Neural crest cell (in vitro differentiated cells): ENCODE data around the gene NCAPG2. TPM values are rescaled to one million over a fixed set of nuclear protein-coding genes. Genes with fewer than 3 reads are reported as not detected.

Source experiments
- DNase-seq: peaks from one replicate; pipeline ENCODE4 v3.0.0; 2021; ENCODE audit warnings: low read depth, mixed read lengths, low spot score
- H3K27ac Mint-ChIP-seq: one replicate; pipeline ENCODE4 v1.8.0; 2021; ENCODE audit warnings: mild to moderate bottlenecking, mixed read lengths; ENCODE audit not compliant: unreplicated experiment
- H3K27me3 Mint-ChIP-seq: 2 replicates; pipeline ENCODE4 v1.8.0; 2021; ENCODE audit warnings: low read depth, mild to moderate bottlenecking, mixed read lengths
- H3K36me3 Mint-ChIP-seq: 2 replicates; pipeline ENCODE4 v1.8.0; 2021; ENCODE audit warnings: low read depth, mild to moderate bottlenecking, mixed read lengths
- H3K4me1 Mint-ChIP-seq: 2 replicates; pipeline ENCODE4 v1.8.0; 2021; ENCODE audit warnings: mixed read lengths
- H3K4me3 Mint-ChIP-seq: one replicate; pipeline ENCODE4 v1.8.0; 2021; ENCODE audit warnings: mild to moderate bottlenecking, mixed read lengths
- H3K9me3 Mint-ChIP-seq: 2 replicates; pipeline ENCODE4 v1.8.0; 2021; ENCODE audit warnings: mixed read lengths
- CTCF ChIP-seq: fragments of 200-600 bp; sonication (generic); conservative IDR thresholded peaks from 2 replicates; pipeline ENCODE4 v1.5.0; 2021; ENCODE audit warnings: antibody characterized with exemption, mild to moderate bottlenecking
- total RNA-seq: library from RNA; stranded (reverse); gene quantifications from 2 replicates; pipeline ENCODE4 v1.2.1, GENCODE V29; 2021

Gene NCAPG2
- total RNA-seq, 1 donor from 2014 or later = 84.9 TPM

GRCh38 chr7:158734861-158735260 is 30.3 kb upstream of the NCAPG2 start:
- H3K27me3 Mint-ChIP-seq = no peaks in the 10 kb centered on the region
- TF ChIP-seq CTCF = no peak
- no peak overlapping the region for H3K4me3 Mint-ChIP-seq
- H3K4me1 Mint-ChIP-seq = peaks cover 15% of the 10 kb centered on the region
- peak overlapping the region; percentile 51 for H3K27ac Mint-ChIP-seq
- H3K9me3 Mint-ChIP-seq = no peaks in the 10 kb centered on the region
- H3K36me3 Mint-ChIP-seq = peaks cover 15% of the 10 kb centered on the region
- no peak for DNase-seq

DNA sequence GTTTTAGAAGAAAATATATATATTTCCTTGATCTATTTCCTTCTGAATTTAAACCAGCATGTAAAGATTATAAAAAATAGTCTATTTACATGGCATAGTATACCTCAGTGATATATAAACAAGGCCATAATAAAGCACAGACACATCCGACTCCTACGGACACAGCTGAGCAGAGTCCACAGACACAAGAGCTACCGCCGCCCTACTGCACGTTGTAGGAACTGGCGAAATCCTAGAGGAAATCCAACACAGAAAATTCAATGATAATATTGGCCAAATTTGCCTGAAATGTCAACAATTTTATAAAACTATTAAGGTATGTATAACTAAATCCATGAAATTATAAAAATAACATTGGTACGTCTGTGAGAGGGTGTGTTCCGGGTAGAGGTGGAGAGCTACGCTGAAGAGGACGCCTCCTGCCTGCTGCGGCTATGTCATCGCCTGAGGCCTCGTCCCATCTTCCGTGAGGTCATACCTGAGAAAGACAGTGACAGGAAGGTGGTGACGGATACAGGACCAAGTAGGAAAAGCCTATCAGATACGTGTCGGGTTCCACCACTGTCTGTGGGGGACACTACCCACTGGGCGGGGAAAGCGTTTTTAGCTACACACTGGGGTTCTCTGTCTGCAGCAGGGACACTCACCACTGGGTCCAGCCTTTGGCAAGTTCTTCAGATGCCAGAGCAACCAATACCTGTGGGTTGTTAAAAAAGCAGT is 29.3 kb upstream of the NCAPG2 start:
- DNase-seq = no peak
- peak overlapping the region; percentile 90 for H3K27ac Mint-ChIP-seq
- peaks cover 16% of the 10 kb centered on the region for H3K4me1 Mint-ChIP-seq
- H3K27me3 Mint-ChIP-seq = no peaks in the 10 kb centered on the region
- H3K9me3 Mint-ChIP-seq = no peaks in the 10 kb centered on the region
- peak; percentile 32 for TF ChIP-seq CTCF
- H3K4me3 Mint-ChIP-seq = no peak overlapping the region
- peaks cover 16% of the 10 kb centered on the region for H3K36me3 Mint-ChIP-seq

- Mint-ChIP-seq H3K4me3 (no peak overlapping the region), H3K27me3 (no peaks in the 10 kb centered on the region), H3K27ac (no peak overlapping the region), H3K4me1 (peaks cover 16% of the 10 kb centered on the region), H3K36me3 (peaks cover 16% of the 10 kb centered on the region), H3K9me3 (no peaks in the 10 kb centered on the region)
- DNase-seq = no peak
- no peak for TF ChIP-seq CTCF
These were observed 28.6 kb upstream of the NCAPG2 start for GRCh38 chr7:158733220-158733519.

- peaks cover 16% of the 10 kb centered on the region for H3K36me3 Mint-ChIP-seq
- no peak for DNase-seq
- no peaks in the 10 kb centered on the region for H3K27me3 Mint-ChIP-seq
These were observed 28.1 kb upstream of the NCAPG2 start for GRCh38 chr7:158732494-158733219.

GRCh38 chr7:158731761-158732160 is 27.2 kb upstream of the NCAPG2 start:
- peaks cover 16% of the 10 kb centered on the region for H3K4me1 Mint-ChIP-seq
- no peak for DNase-seq
- H3K9me3 Mint-ChIP-seq = no peaks in the 10 kb centered on the region
- peaks cover 16% of the 10 kb centered on the region for H3K36me3 Mint-ChIP-seq
- no peak overlapping the region for H3K27ac Mint-ChIP-seq
- H3K27me3 Mint-ChIP-seq = no peaks in the 10 kb centered on the region
- no peak overlapping the region for H3K4me3 Mint-ChIP-seq
- no peak for TF ChIP-seq CTCF

More at GRCh38 chr7:158732494-158733219, 28.1 kb upstream of the NCAPG2 start:
- Mint-ChIP-seq H3K4me3 (no peak overlapping the region), H3K4me1 (peaks cover 16% of the 10 kb centered on the region), H3K9me3 (no peaks in the 10 kb centered on the region), H3K27ac (no peak overlapping the region)
- peak; percentile 28 for TF ChIP-seq CTCF
